Measurements from ENCODE around the gene FREM1. TPM values are rescaled to one million over a fixed set of nuclear protein-coding genes. Genes with fewer than 3 reads are reported as not detected.

The FREM1 gene
- total RNA-seq, 1 experiment from 2014 or later = not detected

- in situ Hi-C loops (cut with HindIII; ENCODE audit: low pct_unique_long_range_greater_than_20kb, low sequenced_read_pairs) = no loop called here
- DNase-seq (ENCODE audit: low read depth) = no peak
Observed at GRCh38 chr9:14790628-14791027, 119.6 kb downstream of the FREM1 start.

GRCh38 chr9:14788846-14789245 is 121.4 kb downstream of the FREM1 start:
- no peak for DNase-seq (ENCODE audit: low read depth)
- in situ Hi-C loops (cut with HindIII; ENCODE audit: low pct_unique_long_range_greater_than_20kb, low sequenced_read_pairs) = no loop called here

- in situ Hi-C loops (cut with HindIII; ENCODE audit: low pct_unique_long_range_greater_than_20kb, low sequenced_read_pairs) = no loop called here
- no peak for DNase-seq (ENCODE audit: low read depth)
Observed at GRCh38 chr9:14783358-14783757, 126.9 kb downstream of the FREM1 start.

- DNase-seq (ENCODE audit: low read depth) = no peak
- in situ Hi-C loops (cut with HindIII; ENCODE audit: low pct_unique_long_range_greater_than_20kb, low sequenced_read_pairs) = no loop called here
Observed at GRCh38 chr9:14782286-14783051, 127.8 kb downstream of the FREM1 start.

GRCh38 chr9:14780693-14781092 is 129.5 kb downstream of the FREM1 start:
- DNase-seq (ENCODE audit: low read depth) = no peak
- in situ Hi-C loops (cut with HindIII; ENCODE audit: low pct_unique_long_range_greater_than_20kb, low sequenced_read_pairs) = no loop called here

- in situ Hi-C loops (cut with HindIII; ENCODE audit: low pct_unique_long_range_greater_than_20kb, low sequenced_read_pairs) = no loop called here
- no peak for DNase-seq (ENCODE audit: low read depth)
Observed at GRCh38 chr9:14780251-14780650, 130.0 kb downstream of the FREM1 start.

- in situ Hi-C loops (cut with HindIII; ENCODE audit: low pct_unique_long_range_greater_than_20kb, low sequenced_read_pairs) = no loop called here
- DNase-seq (ENCODE audit: low read depth) = peak; percentile 22
Observed at GRCh38 chr9:14779566-14780022, 130.6 kb downstream of the FREM1 start.

GRCh38 chr9:14778565-14778964 is 131.7 kb downstream of the FREM1 start:
- DNase-seq (ENCODE audit: low read depth) = no peak
- in situ Hi-C loops (cut with HindIII; ENCODE audit: low pct_unique_long_range_greater_than_20kb, low sequenced_read_pairs) = no loop called here

GRCh38 chr9:14775917-14776316 is 134.3 kb downstream of the FREM1 start:
- in situ Hi-C loops (cut with HindIII; ENCODE audit: low pct_unique_long_range_greater_than_20kb, low sequenced_read_pairs) = no loop called here
- no peak for DNase-seq (ENCODE audit: low read depth)

GRCh38 chr9:14770592-14770991 is 139.6 kb downstream of the FREM1 start:
- DNase-seq (ENCODE audit: low read depth) = no peak
- in situ Hi-C loops (cut with HindIII; ENCODE audit: low pct_unique_long_range_greater_than_20kb, low sequenced_read_pairs) = no loop called here

GRCh38 chr9:14769230-14769571 is 141.0 kb downstream of the FREM1 start:
- no peak for DNase-seq (ENCODE audit: low read depth)
- in situ Hi-C loops (cut with HindIII; ENCODE audit: low pct_unique_long_range_greater_than_20kb, low sequenced_read_pairs) = no loop called here

- peak; percentile 39 for DNase-seq (ENCODE audit: low read depth)
- in situ Hi-C loops (cut with HindIII; ENCODE audit: low pct_unique_long_range_greater_than_20kb, low sequenced_read_pairs) = no loop called here
Observed at GRCh38 chr9:14768405-14769229, 141.6 kb downstream of the FREM1 start.

- in situ Hi-C loops (cut with HindIII; ENCODE audit: low pct_unique_long_range_greater_than_20kb, low sequenced_read_pairs) = no loop called here
- DNase-seq (ENCODE audit: low read depth) = no peak
Observed at GRCh38 chr9:14766299-14766698, 143.9 kb downstream of the FREM1 start.

GRCh38 chr9:14761584-14761983 is 148.6 kb downstream of the FREM1 start:
- in situ Hi-C loops (cut with HindIII; ENCODE audit: low pct_unique_long_range_greater_than_20kb, low sequenced_read_pairs) = no loop called here

GRCh38 chr9:14760060-14760459 is 150.2 kb downstream of the FREM1 start:
- in situ Hi-C loops (cut with HindIII; ENCODE audit: low pct_unique_long_range_greater_than_20kb, low sequenced_read_pairs) = no loop called here

More at GRCh38 chr9:14761584-14761983, 148.6 kb downstream of the FREM1 start:
- DNase-seq (ENCODE audit: low read depth) = no peak

GRCh38 chr9:14756291-14756690 is 153.9 kb downstream of the FREM1 start:
- no peak for DNase-seq (ENCODE audit: low read depth)
- in situ Hi-C loops (cut with HindIII; ENCODE audit: low pct_unique_long_range_greater_than_20kb, low sequenced_read_pairs) = no loop called here

More at GRCh38 chr9:14760060-14760459, 150.2 kb downstream of the FREM1 start:
- no peak for DNase-seq (ENCODE audit: low read depth)

- in situ Hi-C loops (cut with HindIII; ENCODE audit: low pct_unique_long_range_greater_than_20kb, low sequenced_read_pairs) = no loop called here
- DNase-seq (ENCODE audit: low read depth) = no peak
Observed at GRCh38 chr9:14752871-14753270, 157.4 kb downstream of the FREM1 start.

- in situ Hi-C loops (cut with HindIII; ENCODE audit: low pct_unique_long_range_greater_than_20kb, low sequenced_read_pairs) = no loop called here
- DNase-seq (ENCODE audit: low read depth) = no peak
Observed at GRCh38 chr9:14752271-14752670, 158.0 kb downstream of the FREM1 start.

GRCh38 chr9:14750821-14751220 is 159.4 kb downstream of the FREM1 start:
- no peak for DNase-seq (ENCODE audit: low read depth)
- in situ Hi-C loops (cut with HindIII; ENCODE audit: low pct_unique_long_range_greater_than_20kb, low sequenced_read_pairs) = no loop called here

All from Caki2 (cell line).